H1 (cell line): Measurements from ENCODE around the gene MBP. TPM values are rescaled to one million over a fixed set of nuclear protein-coding genes. Genes with fewer than 3 reads are reported as not detected.

Source experiments
- CTCF ChIA-PET: fragments of 300-600 bp; sonication (Branson Sonifier 250); formaldehyde crosslinking; loops from one replicate; lab custom pipeline; 2021; ENCODE audit not compliant: partially characterized antibody; lab: Charles Lee
- POLR2A ChIA-PET: fragments of 300-600 bp; sonication (Branson Sonifier 250); formaldehyde crosslinking; loops from one replicate; lab custom pipeline; 2021; ENCODE audit warnings: inconsistent platforms; ENCODE audit not compliant: partially characterized antibody; lab: Charles Lee
- DNase-seq, 2 experiments: peaks; one replicate each; pipeline versions ENCODE4 v3.0.0 to v3.0.0-alpha.2; 2010 to 2022; ENCODE audit warnings: low spot score in 2 of 2, low read depth in 1 of 2, mixed read lengths in 1 of 2
- FAIRE-seq: peaks from 2 replicates; lab custom pipeline; 2011; peaks lifted over from hg19 to GRCh38; lab: Jason Lieb, UNC
- H2AFZ ChIP-seq: 2 replicates; pipeline ENCODE4 v1.8.1; 2012; ENCODE audit warnings: low read length, inconsistent platforms
- H2AK5ac ChIP-seq: 2 replicates; pipeline ENCODE4 v1.6.1; 2013; ENCODE audit warnings: low read depth, low read length
- H2BK120ac ChIP-seq: replicated peaks from 2 replicates; pipeline ENCODE3; 2013; ENCODE audit warnings: low read depth, low read length, inconsistent platforms
- H2BK12ac ChIP-seq: 2 replicates; pipeline ENCODE4 v1.6.1; 2013; ENCODE audit warnings: low read depth, low read length
- H2BK15ac ChIP-seq: 2 replicates; pipeline ENCODE4 v1.6.1; 2013; ENCODE audit warnings: low read length
- H2BK20ac ChIP-seq: 2 replicates; pipeline ENCODE4 v1.6.1; 2013; ENCODE audit warnings: low read length
- H2BK5ac ChIP-seq: 2 replicates; pipeline ENCODE4 v1.6.1; 2013; ENCODE audit warnings: low read depth, low read length
- H3K14ac ChIP-seq: 2 replicates; pipeline ENCODE4 v1.6.1; 2013; ENCODE audit warnings: inconsistent platforms; ENCODE audit not compliant: insufficient read length
- H3K18ac ChIP-seq: 2 replicates; pipeline ENCODE4 v1.6.1; 2013; ENCODE audit warnings: low read length; ENCODE audit errors: extremely low read depth
- H3K23ac ChIP-seq: 2 replicates; pipeline ENCODE4 v1.6.1; 2013; ENCODE audit warnings: inconsistent platforms; ENCODE audit not compliant: insufficient read length
- H3K23me2 ChIP-seq: 2 replicates; pipeline ENCODE4 v1.6.1; 2013; ENCODE audit warnings: low read depth, low read length
- H3K27ac ChIP-seq: 2 replicates; pipeline ENCODE4 v1.6.1; 2011; ENCODE audit warnings: low read depth, low read length, inconsistent platforms
- H3K27me3 ChIP-seq, 4 experiments: replicated peaks in 1 of 4; 1 replicate in 1 of 4; 2 replicates in 3 of 4; pipeline versions ENCODE4 v1.6.1 to v1.8.1; 2011 to 2013; ENCODE audit warnings: low read length in 3 of 4, mild to moderate bottlenecking in 3 of 4, inconsistent platforms in 2 of 4, mixed read lengths in 2 of 4, moderate library complexity in 1 of 4; ENCODE audit not compliant: control insufficient read depth in 3 of 4, insufficient read depth in 3 of 4; ENCODE audit errors: extremely low read depth in 1 of 4
- H3K36me3 ChIP-seq, 4 experiments: 2 replicates each; pipeline versions ENCODE4 v1.6.1 to v1.8.1; 2011 to 2013; ENCODE audit warnings: mild to moderate bottlenecking in 4 of 4, low read length in 3 of 4, moderate library complexity in 2 of 4, control low read depth in 1 of 4, inconsistent platforms in 1 of 4; ENCODE audit not compliant: insufficient read depth in 4 of 4, control insufficient read depth in 2 of 4
- H3K4ac ChIP-seq: replicated peaks from 2 replicates; pipeline ENCODE3; 2013; ENCODE audit warnings: low read length, low read depth, mixed read lengths, inconsistent platforms; ENCODE audit not compliant: insufficient read length
- H3K4me1 ChIP-seq, 4 experiments: replicated peaks in 1 of 4; 1 replicate in 1 of 4; 2 replicates in 3 of 4; pipeline versions ENCODE4 v1.6.1 to v1.8.1; 2011 to 2013; ENCODE audit warnings: low read length in 3 of 4, inconsistent platforms in 2 of 4, mixed read lengths in 1 of 4; ENCODE audit not compliant: insufficient read depth in 4 of 4, control insufficient read depth in 3 of 4
- H3K4me2 ChIP-seq, 2 experiments: 2 replicates each; pipeline versions ENCODE4 v1.6.1 to v1.8.1; 2011 to 2013; ENCODE audit warnings: low read depth in 2 of 2, low read length in 2 of 2, control low read depth in 1 of 2, inconsistent platforms in 1 of 2, mild to moderate bottlenecking in 1 of 2; ENCODE audit not compliant: insufficient read depth in 1 of 2
- H3K4me3 ChIP-seq, 4 experiments: fragments of 200-600, 300-600 bp in 1 of 4; sonication (generic), shearing (Covaris generic), sonication (Bioruptor Twin) in 1 of 4; 2 replicates each; pipeline versions ENCODE4 v1.5.1 to v1.8.1; 2011 to 2016; ENCODE audit warnings: low read length in 4 of 4, low read depth in 3 of 4, control low read depth in 2 of 4, inconsistent platforms in 2 of 4, mild to moderate bottlenecking in 2 of 4, mixed read lengths in 1 of 4, moderate library complexity in 1 of 4; ENCODE audit not compliant: insufficient read depth in 2 of 4; ENCODE audit errors: extremely low read depth in 1 of 4
- H3K56ac ChIP-seq: replicated peaks from 2 replicates; pipeline ENCODE3; 2013; ENCODE audit warnings: low read depth, mild to moderate bottlenecking, mixed read lengths, low read length, inconsistent platforms; ENCODE audit not compliant: insufficient read length
- H3K79me1 ChIP-seq: 2 replicates; pipeline ENCODE4 v1.6.1; 2013; ENCODE audit warnings: low read depth, low read length, control low read depth
- H3K79me2 ChIP-seq, 2 experiments: 2 replicates each; pipeline versions ENCODE4 v1.6.1 to v1.8.1; 2012 to 2013; ENCODE audit warnings: low read length in 2 of 2, mild to moderate bottlenecking in 2 of 2, inconsistent platforms in 1 of 2; ENCODE audit not compliant: insufficient read depth in 2 of 2, control insufficient read depth in 1 of 2
- H3K9ac ChIP-seq, 4 experiments: replicated peaks in 1 of 4; 1 replicate in 1 of 4; 2 replicates in 3 of 4; pipeline versions ENCODE4 v1.6.1 to v1.8.1; 2011 to 2013; ENCODE audit warnings: low read depth in 3 of 4, low read length in 3 of 4, control low read depth in 2 of 4, mild to moderate bottlenecking in 2 of 4, moderate library complexity in 2 of 4, inconsistent platforms in 1 of 4; ENCODE audit errors: extremely low read depth in 1 of 4
- H3K9me3 ChIP-seq, 2 experiments: 2 replicates each; pipeline versions ENCODE4 v1.6.1 to v1.8.1; 2012 to 2013; ENCODE audit warnings: mild to moderate bottlenecking in 2 of 2, moderate library complexity in 2 of 2, control low read depth in 1 of 2, inconsistent platforms in 1 of 2, low read depth in 1 of 2, low read length in 1 of 2, mixed read lengths in 1 of 2; ENCODE audit not compliant: insufficient read depth in 2 of 2
- H4K20me1 ChIP-seq, 2 experiments: replicated peaks in 1 of 2; 2 replicates each; pipeline versions ENCODE3 to v1.8.1; 2011 to 2013; ENCODE audit warnings: inconsistent platforms in 2 of 2, low read length in 2 of 2, mild to moderate bottlenecking in 1 of 2; ENCODE audit not compliant: insufficient read depth in 2 of 2, control insufficient read depth in 1 of 2
- H4K5ac ChIP-seq: 2 replicates; pipeline ENCODE4 v1.6.1; 2013; ENCODE audit warnings: low read length, low read depth, mixed read lengths, inconsistent platforms; ENCODE audit not compliant: insufficient read length
- H4K8ac ChIP-seq: 2 replicates; pipeline ENCODE4 v1.8.0; 2013; ENCODE audit warnings: mild to moderate bottlenecking, moderate library complexity, low read length, inconsistent platforms; ENCODE audit not compliant: insufficient read depth; ENCODE audit errors: extremely low read depth
- H4K91ac ChIP-seq: replicated peaks from 2 replicates; pipeline ENCODE3; 2013; ENCODE audit warnings: low read length, mixed read lengths, inconsistent platforms; ENCODE audit not compliant: insufficient read length
- BRCA1 ChIP-seq: IDR thresholded peaks from 2 replicates; pipeline ENCODE4 v1.6.1; 2012; ENCODE audit warnings: low read depth, low read length, improper control_type of control experiment
- CTCF ChIP-seq, 3 experiments: IDR thresholded peaks; 1 replicate in 2 of 3; 2 replicates in 1 of 3; pipeline versions ENCODE4 v1.5.1 to v1.6.1; 2011; ENCODE audit warnings: low read length in 3 of 3, mild to moderate bottlenecking in 3 of 3, inconsistent platforms in 2 of 3, low read depth in 1 of 3, moderate library complexity in 1 of 3; ENCODE audit not compliant: insufficient read depth in 1 of 3; ENCODE audit errors: control extremely low read depth in 1 of 3
- EGR1 ChIP-seq: IDR thresholded peaks from 2 replicates; pipeline ENCODE4 v1.6.1; 2011; ENCODE audit warnings: low read depth, low read length, borderline replicate concordance
- NRF1 ChIP-seq: IDR thresholded peaks from 2 replicates; pipeline ENCODE4 v1.6.1; 2011; ENCODE audit warnings: mild to moderate bottlenecking, low read depth, low read length, improper control_type of control experiment
- RAD21 ChIP-seq, 2 experiments: IDR thresholded peaks in 1 of 2; conservative IDR thresholded peaks in 1 of 2; 2 replicates each; pipeline ENCODE4 v1.6.1; 2011; ENCODE audit warnings: low read depth in 2 of 2, low read length in 2 of 2, improper control_type of control experiment in 1 of 2, inconsistent platforms in 1 of 2, mild to moderate bottlenecking in 1 of 2, moderate library complexity in 1 of 2
- RXRA ChIP-seq: IDR thresholded peaks from 2 replicates; pipeline ENCODE4 v1.6.1; 2011; ENCODE audit warnings: low read depth, mild to moderate bottlenecking, low read length, moderate library complexity; ENCODE audit not compliant: insufficient read depth
- SIRT6 ChIP-seq: IDR thresholded peaks from one replicate; pipeline ENCODE4 v1.7.1; 2012; ENCODE audit warnings: low read length, inconsistent platforms
- TAF1 ChIP-seq: IDR thresholded peaks from 2 replicates; pipeline ENCODE4 v1.6.1; 2011; ENCODE audit warnings: mild to moderate bottlenecking, low read depth, low read length
- TBP ChIP-seq: IDR thresholded peaks from 2 replicates; pipeline ENCODE4 v1.6.1; 2011; ENCODE audit warnings: low read depth, low read length, improper control_type of control experiment
- TEAD4 ChIP-seq: IDR thresholded peaks from 2 replicates; pipeline ENCODE4 v1.6.1; 2012; ENCODE audit warnings: low read depth, low read length, inconsistent platforms, mixed read lengths
- YY1 ChIP-seq: IDR thresholded peaks from 2 replicates; pipeline ENCODE4 v1.6.1; 2011; ENCODE audit warnings: low read depth, mild to moderate bottlenecking, low read length
- WGBS, 2 experiments: shearing (Covaris generic) in 1 of 2; methylation state at CpG; one replicate each; pipeline versions ENCODE4 v1.1.6 to v1.1.7; 2013 to 2015; ENCODE audit warnings: low lambda C conversion rate in 2 of 2, mixed read lengths in 2 of 2, inconsistent platforms in 1 of 2, low coverage in 1 of 2, missing lambda C conversion rate in 1 of 2; ENCODE audit not compliant: insufficient replicate concordance in 2 of 2, insufficient coverage in 1 of 2, insufficient read length in 1 of 2; ENCODE audit errors: extremely low coverage in 1 of 2, missing lambda C conversion rate in 1 of 2; 5-methylcytosine and 5-hydroxymethylcytosine counted together
- polyA plus RNA-seq, 7 experiments: library from polyadenylated mRNA; depleted of rRNA in 3 of 7; stranded (reverse) in 5 of 7; unstranded in 2 of 7; fragments of >200 nt in 5 of 7; fragments of 200-250 nt in 2 of 7; gene quantifications; 1 replicate in 5 of 7; 2 replicates in 1 of 7; 4 replicates in 1 of 7; pipeline versions ENCODE4 v1.2.1 to v1.2.3, GENCODE V29; 2011 to 2013; ENCODE audit warnings: missing spikeins in 2 of 7, mixed read lengths in 2 of 7
- total RNA-seq: library from RNA; stranded (reverse); fragmentation: NEBNext Ultra II Directional; extraction: Animal tissue kit (Norgen Biotek cat#: 25700); gene quantifications from 2 replicates; pipeline ENCODE4 v1.2.1, GENCODE V29; 2021

The MBP gene
- total and polyA plus RNA-seq, 2 of the 8 experiments (the other 6 are each of a cell fraction or from before 2014, with no cell fraction given): 7.7 to 19.2 TPM

GRCh38 chr18:77005651-77006195 is 126.9 kb downstream of the MBP start:
- peak overlapping the region; percentile 31; the same call in 1 of the 2 replicates for H2BK15ac ChIP-seq
- WGBS, 2 experiments: 86% methylated on average over 8 of the region's 11 CpGs; no CpG with 5 or more reads in 1 of the 2 experiments
- no peak overlapping the region for H3K27ac ChIP-seq
- TF ChIP-seq BRCA1 (no peak), RXRA (no peak), EGR1 (no peak), TAF1 (no peak), TEAD4 (no peak), RAD21 (IDR thresholded peaks at IDR 0.05 in 1 of 2, conservative IDR thresholded peaks at IDR 0.05 in 1 of 2; ENCODE audit: low read depth in 2 of 2, low read length in 2 of 2) (no peak), SIRT6 (no peak), NRF1 (no peak), YY1 (no peak), TBP (no peak), CTCF (IDR thresholded peaks at IDR 0.05; ENCODE audit: control extremely low read depth in 1 of 3, insufficient read depth in 1 of 3, low read depth in 1 of 3, low read length in 3 of 3) (no peak)

More at GRCh38 chr18:77005651-77006195, 126.9 kb downstream of the MBP start:
- no peak overlapping the region; the same call in 1 of the 2 replicates for H2BK5ac ChIP-seq
- H2AFZ ChIP-seq: no peak overlapping the region
- H3K4me1 ChIP-seq: peaks cover 0 to 12% (median 6%) of the 10 kb centered on the region in 4 experiments; a peak in 4 of 7 replicates
- H3K56ac ChIP-seq: no peak overlapping the region
- no peaks in the 10 kb centered on the region for H3K36me3 ChIP-seq
- H4K8ac ChIP-seq: no peak overlapping the region; the same call in 1 of the 2 replicates
- H3K23me2 ChIP-seq: no peaks in the 10 kb centered on the region
- H3K79me1 ChIP-seq: no peaks in the 10 kb centered on the region
- no peak overlapping the region; the same call in none of the 2 replicates for H3K18ac ChIP-seq
- no peak overlapping the region for H2AK5ac ChIP-seq
- H4K91ac ChIP-seq: peak overlapping the region; percentile 30
- FAIRE-seq: no peak
- no peak overlapping the region for H2BK20ac ChIP-seq
- CTCF ChIA-PET: interaction anchor here (0.9 to 3.1 kb wide), 7 partner anchors 8 to 132 kb away, joined by 3 to 16 read pairs (median 5); no protein-coding TSS in a partner anchor
- no peak for DNase-seq
- H3K79me2 ChIP-seq: no peaks in the 10 kb centered on the region
- H2BK12ac ChIP-seq: peak overlapping the region; percentile 50; the same call in 1 of the 2 replicates
- no peaks in the 10 kb centered on the region for H4K20me1 ChIP-seq
- no peak overlapping the region for H2BK120ac ChIP-seq
- H4K5ac ChIP-seq: no peak overlapping the region
- H3K4me2 ChIP-seq: no peak overlapping the region
- no peaks in the 10 kb centered on the region; a peak in 1 of 7 replicates for H3K27me3 ChIP-seq
- no peak overlapping the region for H3K9ac ChIP-seq
- H3K4me3 ChIP-seq: no peak overlapping the region
- H3K23ac ChIP-seq: no peak overlapping the region
- H3K4ac ChIP-seq: no peak overlapping the region
- H3K9me3 ChIP-seq: no peaks in the 10 kb centered on the region
- POLR2A ChIA-PET: no interaction called here
- H3K14ac ChIP-seq: no peak overlapping the region
